ENCODE results near the gene TTC3. TPM values are rescaled to one million over a fixed set of nuclear protein-coding genes. Genes with fewer than 3 reads are reported as not detected.
"Not testable (repeated sequence)": the region's sequence is repeated elsewhere in the genome, so short reads cannot be mapped to it uniquely, and the experiment has no call there.

TTC3 gene
- total RNA-seq, 2 experiments from 2014 or later: 141 to 142 TPM

DNA sequence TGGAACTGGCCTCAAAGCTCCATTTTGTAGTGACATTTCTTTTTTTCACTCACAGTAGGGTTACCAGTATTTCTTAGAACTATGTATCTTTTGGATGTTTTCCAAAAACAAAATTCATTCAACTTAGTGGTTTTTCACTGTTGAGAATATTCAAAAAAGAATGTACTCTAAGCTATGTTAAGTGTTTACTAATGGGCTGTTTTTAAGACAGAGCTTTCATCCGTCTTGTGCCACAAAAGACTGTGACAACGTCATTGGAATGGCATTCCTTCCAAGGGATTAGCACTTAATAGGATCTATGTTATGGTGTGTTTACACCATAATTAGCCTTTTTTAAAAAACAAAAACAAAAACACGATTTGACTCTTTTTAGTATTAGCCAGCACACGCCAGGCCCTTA lies 66.8 kb downstream of the TTC3 start:
- peaks cover 17% of the 10 kb centered on the region for H3K4me1 Mint-ChIP-seq (ENCODE audit: low read depth)
- H3K27me3 Mint-ChIP-seq: no peaks in the 10 kb centered on the region
- no peaks in the 10 kb centered on the region for H3K9me3 Mint-ChIP-seq
- no peaks in the 10 kb centered on the region for H3K9me3 ChIP-seq (ENCODE audit: control insufficient read depth in 1 of 2, insufficient read depth in 1 of 2, low read length in 2 of 2)
- no peak for ATAC-seq (ENCODE audit: poor library complexity)
- ChIA-PET CTCF (no interaction called here), POLR2A (no interaction called here)
- H3K27ac ChIP-seq (ENCODE audit: low read depth in 1 of 2, low read length in 2 of 2): no peak overlapping the region
- peaks cover 91% of the 10 kb centered on the region for H3K36me3 Mint-ChIP-seq (ENCODE audit: low read depth)
- TF ChIP-seq CTCF (IDR thresholded peaks at IDR 0.05): no peak
- intact Hi-C loops (cut with DNase I, micrococcal nuclease): no loop called here
- H3K4me3 ChIP-seq (ENCODE audit: low read length): no peak overlapping the region
- no peaks in the 10 kb centered on the region for H3K27me3 ChIP-seq (ENCODE audit: control insufficient read depth in 1 of 2, insufficient read depth in 2 of 2, low read length in 2 of 2)
- H3K36me3 ChIP-seq (ENCODE audit: insufficient read depth, low read length): peaks cover 50% of the 10 kb centered on the region
- no peak overlapping the region for H3K27ac Mint-ChIP-seq
- no peaks in the 10 kb centered on the region for H3K4me1 ChIP-seq (ENCODE audit: insufficient read depth, low read length)
- no peak for DNase-seq
- H3K4me3 Mint-ChIP-seq: no peak overlapping the region

DNA sequence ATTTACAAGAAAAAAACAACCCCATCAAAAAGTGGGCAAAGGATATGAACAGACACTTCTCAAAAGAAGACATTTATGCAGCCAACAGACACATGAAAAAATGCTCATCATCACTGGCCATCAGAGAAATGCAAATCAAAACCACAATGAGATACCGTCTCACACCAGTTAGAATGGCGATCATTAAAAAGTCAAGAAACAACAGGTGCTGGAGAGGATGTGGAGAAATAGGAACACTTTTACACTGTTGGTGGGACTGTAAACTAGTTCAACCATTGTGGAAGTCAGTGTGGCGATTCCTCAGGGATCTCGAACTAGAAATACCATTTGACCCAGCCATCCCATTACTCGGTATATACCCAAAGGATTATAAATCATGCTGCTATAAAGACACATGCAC lies 70.3 kb downstream of the TTC3 start:
- H3K4me1 ChIP-seq (ENCODE audit: insufficient read depth, low read length); H3K27me3 ChIP-seq (ENCODE audit: control insufficient read depth in 1 of 2, insufficient read depth in 2 of 2, low read length in 2 of 2); intact Hi-C loops (cut with DNase I, micrococcal nuclease); CTCF ChIA-PET; ATAC-seq (ENCODE audit: poor library complexity); H3K9me3 Mint-ChIP-seq; DNase-seq; H3K27me3 Mint-ChIP-seq; H3K27ac Mint-ChIP-seq; H3K4me3 Mint-ChIP-seq; H3K4me3 ChIP-seq (ENCODE audit: low read length); H3K9me3 ChIP-seq (ENCODE audit: control insufficient read depth in 1 of 2, insufficient read depth in 1 of 2, low read length in 2 of 2); H3K27ac ChIP-seq (ENCODE audit: low read depth in 1 of 2, low read length in 2 of 2); POLR2A ChIA-PET; H3K4me1 Mint-ChIP-seq (ENCODE audit: low read depth): not testable (repeated sequence)
- peaks cover 92% of the 10 kb centered on the region for H3K36me3 Mint-ChIP-seq (ENCODE audit: low read depth)
- peaks cover 48% of the 10 kb centered on the region for H3K36me3 ChIP-seq (ENCODE audit: insufficient read depth, low read length)

GRCh38 chr21:37145635-37146111 lies 72.6 kb downstream of the TTC3 start:
- no peak overlapping the region for H3K4me3 ChIP-seq (ENCODE audit: low read length)
- no peak for ATAC-seq (ENCODE audit: poor library complexity)
- no peak for DNase-seq
- no peaks in the 10 kb centered on the region for H3K4me1 Mint-ChIP-seq (ENCODE audit: low read depth)
- ChIA-PET POLR2A (no interaction called here), CTCF (no interaction called here)
- no peaks in the 10 kb centered on the region for H3K27me3 Mint-ChIP-seq
- H3K27me3 ChIP-seq (ENCODE audit: control insufficient read depth in 1 of 2, insufficient read depth in 2 of 2, low read length in 2 of 2): no peaks in the 10 kb centered on the region
- no peaks in the 10 kb centered on the region for H3K9me3 ChIP-seq (ENCODE audit: control insufficient read depth in 1 of 2, insufficient read depth in 1 of 2, low read length in 2 of 2)
- H3K9me3 Mint-ChIP-seq: no peaks in the 10 kb centered on the region
- TF ChIP-seq CTCF (IDR thresholded peaks at IDR 0.05): no peak
- H3K27ac Mint-ChIP-seq: no peak overlapping the region
- peaks cover 94% of the 10 kb centered on the region for H3K36me3 Mint-ChIP-seq (ENCODE audit: low read depth)
- H3K36me3 ChIP-seq (ENCODE audit: insufficient read depth, low read length): peaks cover 57% of the 10 kb centered on the region
- H3K27ac ChIP-seq (ENCODE audit: low read depth in 1 of 2, low read length in 2 of 2): no peak overlapping the region
- H3K4me3 Mint-ChIP-seq: no peak overlapping the region
- H3K4me1 ChIP-seq (ENCODE audit: insufficient read depth, low read length): no peaks in the 10 kb centered on the region
- intact Hi-C loops (cut with DNase I, micrococcal nuclease): no loop called here

All from CD4-positive, alpha-beta T cell (primary cell).